ENCODE data around the gene MROH2A. TPM values are rescaled to one million over a fixed set of nuclear protein-coding genes. Genes with fewer than 3 reads are reported as not detected.
A peak's percentile ranks its signal among the peaks of the same experiment; 100 is the strongest.

The MROH2A gene
- total and polyA plus RNA-seq, 8 donors = 1.1 to 4.0 (median 1.4) TPM; not detected in 5

GRCh38 chr2:233792720-233793119 is 14.6 kb downstream of the MROH2A start:
- WGBS, 5 donors = 86 to 95% (median 93%) methylated on average over 6 to 7 of the region's 7 CpGs
- H3K4me1 ChIP-seq = no peaks in the 10 kb centered on the region
- DNase-seq = peak in 1 of 2 donors; percentile 8
- no peaks in the 10 kb centered on the region for H3K9me3 ChIP-seq
- no peaks in the 10 kb centered on the region for H3K36me3 ChIP-seq
- no peak overlapping the region for H3K27ac ChIP-seq
- intact Hi-C loops (cut with DNase I; ENCODE audit: low total_unique reads) = no loop called here
- H3K27me3 ChIP-seq = no peaks in the 10 kb centered on the region
- TF ChIP-seq CTCF (IDR thresholded peaks at IDR 0.05) = no peak
- TF ChIP-seq POLR2AphosphoS5 (IDR thresholded peaks at IDR 0.05) = no peak
- TF ChIP-seq POLR2A (IDR thresholded peaks at IDR 0.05) = no peak
- TF ChIP-seq EP300 (IDR thresholded peaks at IDR 0.05) = no peak
- no peak overlapping the region for H3K4me3 ChIP-seq

- intact Hi-C loops (cut with DNase I; ENCODE audit: low total_unique reads) = no loop called here
- no peaks in the 10 kb centered on the region for H3K9me3 ChIP-seq
- no peaks in the 10 kb centered on the region for H3K27me3 ChIP-seq
- no peaks in the 10 kb centered on the region for H3K36me3 ChIP-seq
- TF ChIP-seq POLR2AphosphoS5 (IDR thresholded peaks at IDR 0.05) (no peak), POLR2A (IDR thresholded peaks at IDR 0.05) (no peak), CTCF (IDR thresholded peaks at IDR 0.05) (no peak), EP300 (IDR thresholded peaks at IDR 0.05) (no peak)
- no peak overlapping the region for H3K27ac ChIP-seq
- 65 to 80% (median 71%) methylated on average over 10 to 18 of the region's 18 CpGs for WGBS, 5 donors
- peak in 1 of 2 donors; percentile 20 for DNase-seq
- H3K4me1 ChIP-seq = no peaks in the 10 kb centered on the region
- H3K4me3 ChIP-seq = no peak overlapping the region
Measured at GRCh38 chr2:233793465-233794127, 15.5 kb downstream of the MROH2A start.

GRCh38 chr2:233794128-233794658 is 16.1 kb downstream of the MROH2A start:
- WGBS, 5 donors = 72 to 79% (median 76%) methylated on average over 17 of the region's 17 CpGs
- H3K27ac ChIP-seq = no peak overlapping the region
- no peaks in the 10 kb centered on the region for H3K36me3 ChIP-seq
- H3K4me3 ChIP-seq = no peak overlapping the region
- intact Hi-C loops (cut with DNase I; ENCODE audit: low total_unique reads) = no loop called here
- peaks cover 0 to 2% (median 0%) of the 10 kb centered on the region in 3 donors for H3K27me3 ChIP-seq
- H3K4me1 ChIP-seq = no peaks in the 10 kb centered on the region
- no peak for TF ChIP-seq CTCF (IDR thresholded peaks at IDR 0.05)
- no peaks in the 10 kb centered on the region for H3K9me3 ChIP-seq
- DNase-seq = peak; percentile 18 to 24

GRCh38 chr2:233795735-233796171 is 17.6 kb downstream of the MROH2A start:
- Histone ChIP-seq H3K27ac (no peak overlapping the region), H3K4me1 (no peaks in the 10 kb centered on the region), H3K27me3 (peaks cover 0 to 5% (median 0%) of the 10 kb centered on the region in 3 donors), H3K36me3 (no peaks in the 10 kb centered on the region), H3K9me3 (no peaks in the 10 kb centered on the region), H3K4me3 (no peak overlapping the region)
- no peak for TF ChIP-seq POLR2AphosphoS5 (IDR thresholded peaks at IDR 0.05)
- TF ChIP-seq EP300 (IDR thresholded peaks at IDR 0.05) = no peak
- TF ChIP-seq POLR2A (IDR thresholded peaks at IDR 0.05) = no peak
- no peak for TF ChIP-seq CTCF (IDR thresholded peaks at IDR 0.05)
- peak in 1 of 2 donors; percentile 25 for DNase-seq
- intact Hi-C loops (cut with DNase I; ENCODE audit: low total_unique reads) = no loop called here
- 90 to 96% (median 93%) methylated on average over 8 to 13 of the region's 13 CpGs for WGBS, 5 donors

Measured in stomach (tissue), 9 donors.